HG03457 (cell line): ENCODE results near the gene WDFY2.
"Not testable (repeated sequence)": the region's sequence is repeated elsewhere in the genome, so short reads cannot be mapped to it uniquely, and the experiment has no call there.

Experiments used
- ATAC-seq: cut with Tn5 transposase; IDR thresholded peaks from one replicate; pipeline ENCODE4 v1.9.1; 2021; ENCODE audit warnings: moderate number of reproducible peaks; ENCODE audit not compliant: unreplicated experiment

WDFY2 gene

DNA sequence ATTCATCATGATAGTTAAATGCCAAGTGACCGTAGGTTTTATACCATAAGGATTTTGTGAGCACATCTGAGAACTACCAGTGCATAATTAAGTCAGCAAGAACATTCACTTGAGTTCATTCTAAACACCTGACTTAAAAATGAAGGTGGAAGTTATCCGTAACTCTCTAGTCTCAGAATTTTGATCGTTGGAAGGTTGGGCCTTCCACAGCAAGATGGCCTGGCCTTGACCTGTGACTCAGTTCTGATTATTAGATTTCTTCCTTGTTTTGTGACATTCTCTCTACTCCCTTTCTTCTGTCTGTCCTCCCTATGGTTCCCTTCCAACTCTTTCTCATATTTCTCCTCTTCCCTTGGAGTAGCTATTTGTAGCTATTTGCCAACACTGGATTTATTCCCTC is 20.0 kb upstream of the WDFY2 start:
- no peak for ATAC-seq

DNA sequence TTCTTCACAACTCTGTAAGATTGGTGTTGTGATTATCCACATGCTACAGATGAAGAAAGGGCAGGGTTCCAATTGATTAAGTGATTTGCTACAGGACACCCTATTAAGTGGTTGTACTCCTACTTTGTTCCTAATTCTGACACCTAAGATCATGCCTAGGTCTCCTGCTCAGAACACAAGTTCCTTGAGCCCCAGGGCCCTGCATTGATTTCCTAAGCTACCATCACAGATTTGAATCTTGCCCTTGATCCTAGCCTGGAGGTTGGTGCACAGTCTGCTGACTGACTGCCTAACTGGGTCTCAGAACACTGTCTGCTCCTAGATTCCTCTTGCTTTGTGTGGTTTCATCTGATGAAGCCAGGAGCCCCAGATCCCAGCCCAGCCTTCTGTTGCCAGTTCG is 19.6 kb upstream of the WDFY2 start:
- ATAC-seq = no peak

DNA sequence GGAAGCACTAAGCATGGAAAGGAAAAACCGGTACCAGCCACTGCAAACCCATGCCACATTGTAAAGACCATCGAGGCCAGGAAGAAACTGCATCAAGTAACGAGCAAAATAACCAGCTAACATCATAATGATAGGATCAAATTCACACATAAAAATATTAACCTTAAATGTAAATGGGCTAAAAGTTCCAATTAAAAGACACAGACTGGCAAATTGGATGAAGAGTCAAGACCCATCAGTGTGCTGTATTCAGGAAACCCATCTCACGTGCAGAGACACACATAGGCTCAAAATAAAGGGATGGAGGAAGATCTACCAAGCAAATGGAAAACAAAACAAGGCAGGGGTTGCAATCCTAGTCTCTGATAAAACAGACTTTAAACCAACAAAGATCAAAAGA is 15.3 kb upstream of the WDFY2 start:
- not testable (repeated sequence) for ATAC-seq

- ATAC-seq = no peak
Measured at GRCh38 chr13:51576754-51577153, 7.5 kb upstream of the WDFY2 start.

DNA sequence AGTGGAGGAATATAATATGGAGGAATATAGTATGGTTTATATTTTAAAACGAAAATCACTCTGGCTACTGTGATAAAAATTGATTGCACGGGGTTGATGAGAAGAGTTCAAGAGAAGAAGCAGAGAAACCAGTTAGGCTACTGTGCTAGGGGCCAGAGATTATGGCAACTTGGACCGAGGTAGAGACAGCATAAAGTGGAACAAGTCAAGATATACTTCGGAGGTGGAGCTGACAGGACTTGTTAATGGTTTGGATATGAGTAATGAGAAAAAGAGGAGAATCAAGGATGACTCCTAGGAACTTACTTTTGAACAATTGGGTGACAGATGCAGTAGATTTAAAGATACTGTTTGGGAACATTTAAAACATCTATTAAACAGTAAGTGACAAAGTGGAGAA is 6.6 kb upstream of the WDFY2 start:
- ATAC-seq = no peak

DNA sequence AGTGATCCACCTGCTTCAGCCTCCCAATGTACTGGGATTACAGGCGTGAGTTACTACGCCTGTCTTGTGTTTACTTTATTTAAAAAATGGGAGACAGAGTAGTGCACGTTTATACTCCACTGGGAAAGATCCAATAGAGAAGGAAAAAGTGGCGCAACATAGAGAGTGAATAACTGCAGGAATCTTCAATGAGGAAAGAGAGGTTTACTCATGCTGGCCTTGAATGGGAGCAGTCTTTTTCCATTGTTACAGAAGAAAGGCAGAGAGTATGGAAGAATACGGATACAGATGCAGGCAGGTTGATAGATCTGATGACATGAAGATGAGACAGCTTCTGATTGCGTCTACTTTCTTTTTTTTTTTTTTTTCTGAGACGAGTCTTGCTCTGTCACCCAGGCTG is 4.6 kb upstream of the WDFY2 start:
- ATAC-seq = no peak

DNA sequence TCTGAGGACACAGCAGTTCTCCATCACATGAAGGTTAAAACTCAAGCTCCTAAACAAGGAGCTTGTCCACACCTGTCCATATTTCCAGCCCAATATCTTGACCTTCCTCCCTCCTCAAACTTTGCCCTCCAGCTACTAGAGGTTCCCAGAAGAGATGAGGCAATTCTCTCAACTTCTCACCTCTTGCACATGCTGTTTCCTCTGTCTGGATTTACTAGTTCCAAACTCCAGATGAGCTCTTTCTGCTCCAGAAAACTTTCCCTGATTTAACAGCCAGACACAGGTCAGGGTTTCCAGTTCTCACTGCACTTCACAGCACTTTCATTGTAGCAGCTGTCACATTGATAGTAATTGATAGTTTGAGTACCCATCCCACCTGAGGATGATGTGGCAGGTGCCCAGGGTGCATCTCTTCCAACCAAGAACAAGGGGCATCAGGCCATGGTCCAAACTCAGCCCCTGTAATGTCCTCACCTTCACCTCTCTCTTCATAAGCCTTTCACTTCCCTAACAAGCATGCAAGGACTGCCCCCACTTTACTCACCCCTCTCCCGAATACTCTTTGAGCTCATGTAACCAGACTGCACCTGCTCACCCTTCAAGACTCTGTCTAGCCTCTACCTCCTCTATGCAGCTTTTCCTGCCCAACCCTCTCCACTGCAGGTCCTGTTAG is 3.0 kb upstream of the WDFY2 start:
- ATAC-seq = no peak

GRCh38 chr13:51583469-51583874 is 790 bp upstream of the WDFY2 start:
- ATAC-seq = no peak

DNA sequence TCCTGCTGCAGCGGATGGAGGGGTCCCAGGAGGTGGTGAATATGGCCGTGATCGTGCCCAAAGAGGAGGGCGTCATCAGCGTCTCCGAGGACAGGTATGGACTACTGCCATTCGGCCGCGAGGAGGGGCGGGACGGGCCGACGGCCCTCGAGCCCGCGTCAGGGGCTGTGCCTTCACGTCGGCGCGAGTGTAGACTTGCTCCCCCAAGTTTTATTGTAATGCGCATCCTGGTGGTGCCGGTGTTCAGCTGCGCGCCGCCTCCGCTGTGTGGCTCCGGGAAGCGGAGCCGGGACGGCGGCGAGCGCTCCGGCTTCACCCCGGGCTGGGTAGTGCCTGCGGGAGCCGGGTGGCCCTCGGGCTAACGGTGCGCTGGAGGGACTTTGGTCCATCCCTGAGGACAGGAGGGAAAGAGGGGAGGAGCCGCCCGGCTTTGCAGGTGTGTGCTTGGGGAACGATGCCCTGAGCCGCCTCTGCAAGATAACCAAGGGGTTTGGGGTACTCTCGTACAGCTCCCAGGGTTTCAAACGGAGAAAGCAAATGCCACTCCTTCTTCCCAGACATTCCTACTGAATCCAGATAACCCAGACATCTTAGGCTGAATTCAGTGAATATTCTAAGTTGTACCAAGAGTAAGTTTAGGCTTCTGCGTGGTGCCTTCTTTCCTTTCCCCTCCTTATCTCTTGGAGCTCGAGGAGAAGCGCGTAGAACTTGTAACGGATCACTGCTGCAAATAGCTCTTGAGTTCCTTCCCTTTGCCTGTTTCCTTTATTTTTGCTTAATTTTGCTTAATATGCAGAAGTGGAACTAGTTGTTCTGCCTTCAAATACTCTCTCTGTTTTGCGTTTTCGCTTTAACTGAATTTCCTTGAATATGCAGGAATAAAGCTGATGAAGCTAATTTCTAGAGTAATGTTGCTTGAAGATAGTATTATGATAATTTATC is 740 bp downstream of the WDFY2 start:
- ATAC-seq = peak; percentile 28

DNA sequence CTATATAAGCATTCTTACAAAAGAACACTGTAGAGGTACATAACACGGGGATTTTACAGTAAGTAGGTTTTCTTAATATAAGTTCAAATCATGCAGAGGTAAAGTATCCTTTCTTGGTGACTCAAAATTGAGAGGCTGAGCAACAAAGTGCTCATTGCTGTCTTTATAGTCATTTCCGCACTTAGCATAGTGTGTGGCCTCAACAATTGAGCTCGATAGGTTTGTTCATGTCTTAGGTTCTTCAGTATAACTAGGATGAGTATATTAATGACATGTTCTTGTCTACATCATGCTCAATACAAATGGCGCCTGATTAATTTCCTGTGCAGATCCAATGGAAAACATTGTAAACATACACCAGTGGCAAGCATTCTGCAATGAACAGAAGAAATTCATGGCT is 1.4 kb downstream of the WDFY2 start:
- ATAC-seq = no peak

- ATAC-seq = no peak
Measured at GRCh38 chr13:51587372-51587771, 3.1 kb downstream of the WDFY2 start.

DNA sequence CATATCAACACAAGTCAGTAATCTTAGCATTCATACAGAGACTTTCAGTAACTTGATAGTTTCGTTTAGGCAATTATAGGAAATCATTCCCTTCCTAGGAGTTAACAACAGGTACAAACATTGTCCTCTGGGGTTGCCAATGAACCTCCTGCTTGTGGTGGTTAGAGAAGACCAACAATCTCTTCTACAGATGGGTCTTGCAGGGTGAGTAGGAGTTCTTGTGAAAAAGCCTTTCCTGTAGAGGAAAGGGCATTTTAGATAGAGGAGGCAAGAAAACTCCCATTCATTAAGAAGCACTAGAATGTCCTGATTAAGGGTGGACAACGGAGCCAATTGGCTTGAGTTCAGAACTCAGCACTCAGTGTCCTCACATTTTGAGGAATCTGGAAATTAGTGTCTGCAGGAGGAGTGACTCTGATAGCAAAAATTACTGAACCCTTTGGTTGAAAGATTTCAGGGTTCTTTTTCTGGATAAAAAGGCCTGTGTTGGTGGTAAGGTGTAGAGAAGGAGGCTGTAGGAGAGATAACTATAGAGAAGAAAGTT is 4.2 kb downstream of the WDFY2 start:
- no peak for ATAC-seq

DNA sequence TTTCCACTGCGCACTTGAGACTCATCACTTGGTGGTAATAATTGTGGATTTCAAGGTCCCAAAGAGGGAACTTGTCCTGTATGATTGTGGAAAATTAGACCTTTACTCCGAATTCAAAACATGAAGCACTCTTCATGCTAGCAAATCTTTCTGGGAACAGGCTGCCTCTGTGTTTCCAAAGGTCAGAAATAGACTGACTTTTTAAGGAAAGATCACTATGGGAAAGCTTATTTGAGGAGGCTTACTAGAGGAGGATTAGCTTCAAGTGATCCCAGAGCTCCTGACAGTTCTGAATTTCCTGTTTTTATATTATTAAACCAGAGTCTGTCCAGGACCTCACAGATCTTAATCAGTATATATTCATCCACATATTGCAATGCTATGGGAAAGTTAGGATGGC is 5.5 kb downstream of the WDFY2 start:
- ATAC-seq = no peak

DNA sequence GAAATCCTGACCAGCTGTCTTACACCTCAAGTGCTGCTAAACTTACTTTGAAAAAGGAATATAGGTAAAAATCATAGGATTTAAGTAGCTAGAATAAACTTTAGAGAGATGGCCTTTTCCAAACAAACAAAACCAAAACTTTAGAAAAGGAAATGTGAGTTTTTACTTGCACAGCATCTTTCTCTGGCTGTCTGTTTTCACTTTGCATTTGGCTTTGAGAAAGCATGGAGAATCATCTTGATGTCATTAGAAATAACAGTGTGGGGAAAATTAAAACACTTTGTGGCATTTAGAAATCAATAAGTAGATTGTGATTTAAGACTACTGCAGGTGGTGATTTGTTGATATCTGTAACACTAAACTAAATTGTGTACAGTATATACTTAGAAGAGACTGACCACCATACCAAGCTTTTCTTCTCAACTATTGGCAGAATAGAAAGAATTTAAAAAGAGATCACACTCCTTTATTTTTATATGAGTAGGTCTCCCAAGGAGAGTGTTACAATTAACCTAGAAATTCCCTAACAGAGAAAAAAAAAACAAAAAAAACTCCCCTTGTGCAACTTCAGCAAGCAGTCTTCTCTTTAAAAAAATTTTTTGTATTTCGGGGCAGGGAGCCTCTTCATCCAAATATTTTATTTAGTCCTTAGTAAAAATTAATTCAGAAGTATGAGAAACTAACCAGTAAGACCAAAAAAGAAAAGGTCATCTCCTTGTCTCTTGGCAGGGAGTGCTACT is 6.1 kb downstream of the WDFY2 start:
- no peak for ATAC-seq

DNA sequence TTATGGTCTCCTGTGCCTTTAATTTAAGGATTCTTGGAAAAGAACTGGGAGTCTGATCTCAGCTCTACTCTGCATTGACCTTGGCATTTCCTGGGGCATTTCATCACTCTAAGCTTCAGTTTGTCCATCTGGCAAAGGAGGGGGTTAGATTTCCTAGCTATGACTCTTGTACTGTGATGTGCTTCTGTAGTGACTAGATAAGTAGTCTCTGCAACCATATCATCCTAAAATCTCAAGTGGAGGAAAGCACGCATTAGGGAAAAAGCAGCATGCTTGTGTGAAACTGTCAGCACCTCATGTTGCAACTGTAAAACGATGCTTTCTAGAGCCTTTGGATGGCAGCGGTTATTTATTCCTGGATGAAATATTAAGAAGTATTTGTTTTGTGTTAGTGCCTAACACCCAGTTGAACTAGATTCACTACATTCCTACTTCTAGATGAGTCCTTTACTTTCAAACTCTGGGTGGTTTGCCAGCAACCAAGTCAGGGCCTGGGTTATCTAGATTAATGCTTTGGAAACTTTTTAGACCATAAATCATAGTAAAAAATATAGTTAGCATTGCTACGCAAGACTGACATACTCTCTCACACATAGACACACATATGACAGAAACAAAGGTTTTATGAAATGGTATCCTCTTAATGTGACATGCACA is 6.8 kb downstream of the WDFY2 start:
- no peak for ATAC-seq

- not testable (repeated sequence) for ATAC-seq
Measured at GRCh38 chr13:51591938-51592337, 7.7 kb downstream of the WDFY2 start.

DNA sequence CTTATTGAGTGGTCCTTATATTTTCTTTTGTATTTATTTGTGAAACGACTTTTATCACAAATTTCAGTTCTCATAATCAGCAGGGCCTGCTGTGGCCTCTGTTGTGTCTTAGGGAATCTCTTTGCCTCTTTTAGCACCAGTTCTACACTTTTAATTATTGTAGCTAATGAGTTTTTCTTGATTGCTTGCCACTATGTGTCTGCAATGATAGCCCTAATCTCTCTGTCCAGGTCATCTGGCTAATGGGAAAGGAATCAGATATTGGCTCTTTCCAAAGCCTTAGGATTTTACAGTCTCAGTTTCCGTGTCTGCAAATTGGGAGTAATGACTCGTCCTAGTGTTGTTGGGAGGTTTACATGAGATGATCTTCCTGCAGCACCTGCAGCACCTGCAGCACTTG is 10.2 kb downstream of the WDFY2 start:
- ATAC-seq = no peak

- no peak for ATAC-seq
Measured at GRCh38 chr13:51595416-51595815, 11.2 kb downstream of the WDFY2 start.

DNA sequence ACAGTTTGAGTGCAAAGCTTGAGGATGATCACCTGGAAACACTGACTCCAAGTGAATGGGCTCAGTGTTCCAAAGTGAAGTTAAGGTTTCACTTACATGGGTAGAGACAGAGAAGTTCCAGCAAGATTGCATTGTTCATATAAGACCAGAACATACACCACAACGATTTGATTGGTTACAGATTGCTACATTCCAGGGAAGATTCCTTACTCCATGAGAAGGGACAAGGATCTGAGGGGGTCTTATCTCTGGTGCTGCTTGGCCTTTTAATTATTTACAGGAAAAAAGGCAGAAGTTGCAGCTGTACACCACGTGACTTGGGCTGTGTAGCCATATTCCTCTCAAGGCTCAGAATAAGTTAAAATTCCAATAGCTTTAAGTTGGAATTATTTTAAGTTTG is 12.3 kb downstream of the WDFY2 start:
- no peak for ATAC-seq

DNA sequence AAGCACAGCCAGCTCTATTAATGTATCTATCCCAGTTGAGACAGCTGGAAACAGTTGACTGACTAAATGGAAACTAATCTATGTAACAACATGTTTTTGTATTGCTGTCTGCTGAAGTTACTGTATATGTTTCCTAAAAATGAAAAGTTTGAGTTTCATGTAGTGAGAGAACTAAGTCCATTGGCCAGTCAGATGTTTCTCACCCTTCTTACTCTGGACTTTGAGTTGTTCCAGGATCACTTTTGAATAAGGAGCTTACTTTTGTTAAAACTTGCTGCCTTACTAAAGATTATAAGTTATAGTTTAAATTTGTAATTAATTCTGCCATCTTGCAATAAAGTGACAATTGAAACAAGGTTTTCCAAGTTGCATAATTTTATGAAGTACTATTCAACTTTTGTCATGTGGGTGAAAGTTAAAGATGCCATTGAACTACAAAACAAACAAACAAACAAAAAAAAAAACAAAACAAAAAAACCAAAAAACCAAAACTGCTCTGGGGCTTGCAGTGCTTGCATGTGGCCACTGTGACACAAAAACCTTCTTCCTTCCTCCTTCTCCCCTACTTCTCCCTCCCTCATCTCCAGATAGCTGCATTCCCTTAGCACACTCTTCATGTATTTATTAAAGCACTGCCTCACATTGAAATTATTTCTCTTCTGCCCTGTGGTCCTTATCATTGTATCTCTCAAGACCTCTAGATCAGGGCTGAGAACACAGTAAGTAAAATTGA is 15.3 kb downstream of the WDFY2 start:
- ATAC-seq = no peak
